ENCODE data around the gene ZBED4. TPM values are rescaled to one million over a fixed set of nuclear protein-coding genes. Genes with fewer than 3 reads are reported as not detected.
"Not testable (repeated sequence)": the region's sequence is repeated elsewhere in the genome, so short reads cannot be mapped to it uniquely, and the experiment has no call there.

ZBED4 gene
- total and polyA plus RNA-seq, 2 experiments from 2014 or later, result 11.1 to 18.4 TPM

DNA sequence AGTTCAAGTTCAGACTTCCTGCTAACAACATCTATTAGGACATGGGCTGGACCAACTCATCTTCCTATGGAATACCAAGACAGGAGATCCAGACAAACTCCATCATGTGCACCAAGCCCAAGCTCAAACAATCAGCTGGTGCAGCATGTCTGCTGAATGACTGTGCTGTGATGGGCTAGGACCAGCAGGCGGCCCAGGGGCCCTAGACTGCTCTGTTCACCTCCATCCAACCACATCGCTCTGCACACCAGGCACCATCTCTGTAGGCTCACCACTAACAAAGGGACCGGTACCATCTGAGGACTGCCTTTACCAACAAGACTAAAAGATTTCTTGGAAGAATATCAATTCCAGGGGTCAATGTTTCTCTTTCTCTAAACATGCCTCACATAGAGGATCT lies 36.3 kb upstream of the ZBED4 start:
- TF ChIP-seq, protein P1, sequence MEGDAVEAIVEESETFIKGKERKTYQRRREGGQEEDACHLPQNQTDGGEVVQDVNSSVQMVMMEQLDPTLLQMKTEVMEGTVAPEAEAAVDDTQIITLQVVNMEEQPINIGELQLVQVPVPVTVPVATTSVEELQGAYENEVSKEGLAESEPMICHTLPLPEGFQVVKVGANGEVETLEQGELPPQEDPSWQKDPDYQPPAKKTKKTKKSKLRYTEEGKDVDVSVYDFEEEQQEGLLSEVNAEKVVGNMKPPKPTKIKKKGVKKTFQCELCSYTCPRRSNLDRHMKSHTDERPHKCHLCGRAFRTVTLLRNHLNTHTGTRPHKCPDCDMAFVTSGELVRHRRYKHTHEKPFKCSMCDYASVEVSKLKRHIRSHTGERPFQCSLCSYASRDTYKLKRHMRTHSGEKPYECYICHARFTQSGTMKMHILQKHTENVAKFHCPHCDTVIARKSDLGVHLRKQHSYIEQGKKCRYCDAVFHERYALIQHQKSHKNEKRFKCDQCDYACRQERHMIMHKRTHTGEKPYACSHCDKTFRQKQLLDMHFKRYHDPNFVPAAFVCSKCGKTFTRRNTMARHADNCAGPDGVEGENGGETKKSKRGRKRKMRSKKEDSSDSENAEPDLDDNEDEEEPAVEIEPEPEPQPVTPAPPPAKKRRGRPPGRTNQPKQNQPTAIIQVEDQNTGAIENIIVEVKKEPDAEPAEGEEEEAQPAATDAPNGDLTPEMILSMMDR (IDR thresholded peaks at IDR 0.05; ENCODE audit: low read depth, low read length), result no peak
- no peak for DNase-seq (ENCODE audit: low read depth in 1 of 2, low spot score in 1 of 2)
- Histone ChIP-seq H3K36me3 (peaks cover 27% of the 10 kb centered on the region), H3K4me3 (no peak overlapping the region), H3K27ac (no peak overlapping the region), H3K4me1 (ENCODE audit: low read depth) (no peaks in the 10 kb centered on the region), H3K27me3 (no peaks in the 10 kb centered on the region), H3K9me3 (ENCODE audit: low read depth) (no peaks in the 10 kb centered on the region)

DNA sequence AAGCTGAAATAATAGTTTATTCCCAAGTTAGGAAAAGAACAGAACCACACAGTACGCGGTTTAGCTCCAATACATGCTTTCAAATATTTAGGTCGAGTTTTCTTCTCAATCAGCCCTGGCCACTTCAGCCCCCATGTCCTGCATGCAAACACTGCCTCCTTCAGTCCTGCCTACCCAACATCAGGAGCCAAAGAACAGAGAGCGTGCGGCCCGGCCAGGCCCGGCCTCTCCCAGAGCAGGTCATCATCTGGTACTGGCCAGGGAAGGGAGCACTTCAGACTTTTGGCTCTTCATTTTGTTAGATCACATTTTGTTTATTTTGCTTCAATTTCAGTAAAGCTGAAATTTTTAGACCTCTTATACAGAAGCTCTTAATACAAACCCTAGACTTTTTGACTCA lies 32.7 kb upstream of the ZBED4 start:
- DNase-seq (ENCODE audit: low read depth in 1 of 2, low spot score in 1 of 2), result no peak
- Histone ChIP-seq H3K27me3 (no peaks in the 10 kb centered on the region), H3K27ac (no peak overlapping the region), H3K4me3 (no peak overlapping the region), H3K9me3 (ENCODE audit: low read depth) (no peaks in the 10 kb centered on the region), H3K4me1 (ENCODE audit: low read depth) (peaks cover 15% of the 10 kb centered on the region), H3K36me3 (peaks cover 41% of the 10 kb centered on the region)
- TF ChIP-seq, protein P1 (IDR thresholded peaks at IDR 0.05; ENCODE audit: low read depth, low read length), result no peak

- Histone ChIP-seq H3K36me3 (peaks cover 41% of the 10 kb centered on the region), H3K4me1 (ENCODE audit: low read depth) (peaks cover 17% of the 10 kb centered on the region)
- DNase-seq (ENCODE audit: low read depth in 1 of 2, low spot score in 1 of 2), result not testable (repeated sequence)
Observed at GRCh38 chr22:49821741-49822140, 31.9 kb upstream of the ZBED4 start.

DNA sequence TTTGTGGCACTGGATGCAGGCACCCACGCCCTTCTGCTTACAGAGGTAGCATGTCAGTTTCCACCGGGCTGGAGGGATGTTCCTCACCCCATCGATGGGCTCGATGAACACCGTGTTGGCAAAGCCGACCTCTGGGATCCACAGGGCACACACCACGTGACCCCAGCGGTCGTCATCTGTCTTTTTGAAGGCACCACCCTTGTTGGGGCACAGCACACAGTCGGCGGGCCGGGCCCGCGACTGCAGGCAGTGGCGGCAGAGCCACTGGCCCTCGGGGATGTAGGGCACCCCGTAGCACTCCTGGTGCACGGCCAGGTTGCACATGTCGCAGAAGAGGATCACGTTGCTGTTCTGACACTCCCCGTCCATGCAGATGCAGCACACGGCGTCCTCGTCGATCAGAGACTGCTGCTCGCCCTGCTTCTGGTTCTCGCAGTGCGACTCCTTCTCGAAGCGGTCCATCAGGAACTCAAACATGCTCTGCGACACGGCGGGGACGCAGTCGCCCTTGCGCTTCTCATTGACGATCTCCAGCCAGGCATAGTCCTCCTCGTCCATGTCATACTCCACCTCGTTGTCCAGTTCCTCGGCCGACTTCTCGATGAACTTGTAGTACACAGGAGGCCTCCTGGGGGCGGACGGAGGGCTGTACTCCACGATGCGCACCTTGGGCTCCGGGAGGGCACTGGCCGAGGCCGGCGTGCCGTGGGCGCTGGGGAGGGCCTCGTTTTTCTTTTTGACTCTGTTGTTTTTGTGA lies 30.2 kb upstream of the ZBED4 start:
- no peak overlapping the region for H3K27ac ChIP-seq
- TF ChIP-seq, protein P1 (IDR thresholded peaks at IDR 0.05; ENCODE audit: low read depth, low read length), result no peak
- peaks cover 17% of the 10 kb centered on the region for H3K4me1 ChIP-seq (ENCODE audit: low read depth)
- H3K36me3 ChIP-seq, result peaks cover 31% of the 10 kb centered on the region
- no peak for DNase-seq (ENCODE audit: low read depth in 1 of 2, low spot score in 1 of 2)
- no peaks in the 10 kb centered on the region for H3K9me3 ChIP-seq (ENCODE audit: low read depth)
- no peak overlapping the region for H3K4me3 ChIP-seq
- no peaks in the 10 kb centered on the region for H3K27me3 ChIP-seq

More at GRCh38 chr22:49821741-49822140, 31.9 kb upstream of the ZBED4 start:
- not testable (repeated sequence) for H3K27ac ChIP-seq; H3K27me3 ChIP-seq; H3K4me3 ChIP-seq; H3K9me3 ChIP-seq (ENCODE audit: low read depth)

DNA sequence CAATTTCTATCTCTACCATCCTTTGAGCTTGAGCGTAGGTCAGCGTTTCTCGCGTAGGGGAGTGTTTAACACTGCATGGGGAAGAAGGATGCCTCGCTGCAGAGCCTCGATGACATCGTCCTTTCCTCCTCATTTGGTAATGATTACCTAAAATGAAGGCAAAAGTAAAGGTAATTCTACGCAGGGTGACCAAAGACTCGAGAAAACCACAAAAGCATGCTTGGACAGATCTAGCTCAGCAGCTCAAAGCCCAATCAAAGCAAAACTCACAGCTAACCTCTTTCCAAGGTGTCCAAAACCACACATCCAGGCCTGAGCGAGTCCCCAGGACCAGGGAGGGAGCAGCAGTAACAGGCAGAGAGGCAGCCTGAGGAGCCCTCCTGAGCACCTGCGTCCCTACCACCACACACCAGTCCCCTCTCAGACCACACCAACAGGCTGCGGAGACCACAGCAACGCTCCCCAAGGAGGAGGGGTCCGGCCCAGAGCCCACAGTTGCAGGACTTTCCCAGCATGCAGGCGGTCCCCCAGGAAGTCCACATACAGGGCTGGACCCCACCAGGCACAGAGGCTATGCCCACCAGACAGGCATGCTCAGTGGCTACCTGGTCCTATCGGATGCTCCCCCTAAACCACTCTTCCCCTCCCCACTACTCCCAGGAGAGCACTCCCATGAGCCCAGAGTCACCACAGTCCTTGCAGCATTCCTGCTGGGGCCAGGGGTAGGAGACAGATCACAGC lies 29.3 kb upstream of the ZBED4 start:
- Histone ChIP-seq H3K36me3 (peaks cover 28% of the 10 kb centered on the region), H3K4me3 (no peak overlapping the region), H3K4me1 (ENCODE audit: low read depth) (peaks cover 17% of the 10 kb centered on the region), H3K9me3 (ENCODE audit: low read depth) (no peaks in the 10 kb centered on the region), H3K27ac (no peak overlapping the region), H3K27me3 (no peaks in the 10 kb centered on the region)
- DNase-seq (ENCODE audit: low read depth in 1 of 2, low spot score in 1 of 2), result no peak
- TF ChIP-seq, protein P1 (IDR thresholded peaks at IDR 0.05; ENCODE audit: low read depth, low read length), result no peak

GRCh38 chr22:49824936-49825335 lies 28.7 kb upstream of the ZBED4 start:
- DNase-seq (ENCODE audit: low read depth in 1 of 2, low spot score in 1 of 2), result no peak
- TF ChIP-seq, protein P1 (IDR thresholded peaks at IDR 0.05; ENCODE audit: low read depth, low read length), result no peak
- H3K4me3 ChIP-seq, result no peak overlapping the region
- H3K9me3 ChIP-seq (ENCODE audit: low read depth), result no peaks in the 10 kb centered on the region
- peaks cover 26% of the 10 kb centered on the region for H3K36me3 ChIP-seq
- H3K27me3 ChIP-seq, result no peaks in the 10 kb centered on the region
- no peak overlapping the region for H3K27ac ChIP-seq
- H3K4me1 ChIP-seq (ENCODE audit: low read depth), result peaks cover 17% of the 10 kb centered on the region

All from cardiac muscle cell (in vitro differentiated cells and primary cell).